CD4-positive, alpha-beta T cell treated with Interleukin-1 beta for 1 hour (primary cell): ENCODE data around the gene CCDC92B.
"Not testable (repeated sequence)": the region's sequence is repeated elsewhere in the genome, so short reads cannot be mapped to it uniquely, and the experiment has no call there.

Source experiments
- DNase-seq, 2 donors: peaks; one replicate each; pipeline ENCODE4 v3.0.0-alpha.2; 2020 to 2022

Gene CCDC92B

GRCh38 chr17:2749058-2749783 is at the start of gene CCDC92B:
TSS of gene CCDC92B (minus strand) at chr17:2749652. CDS start at chr17:2735145, 14,507 bp downstream.
- DNase-seq = no peak

DNA sequence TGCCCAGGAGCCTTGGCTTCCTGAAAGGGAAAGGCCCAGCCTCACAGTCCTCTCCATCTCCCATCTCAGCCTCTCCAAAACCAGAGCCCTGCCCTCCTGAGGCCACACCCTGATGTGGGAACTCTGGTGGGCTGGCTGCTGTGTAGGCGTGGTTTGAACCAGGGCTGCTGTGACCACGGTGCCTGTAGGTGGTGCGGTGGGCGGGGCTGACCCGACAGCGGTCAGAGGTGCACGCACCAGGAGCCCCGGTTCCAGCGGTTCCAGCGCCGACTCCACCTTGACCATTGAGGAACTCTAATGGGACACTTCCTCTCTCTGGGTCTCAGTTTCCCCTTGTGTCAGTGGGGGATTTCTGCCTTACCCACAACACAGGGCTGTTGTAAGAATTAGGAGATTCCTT is 49.2 kb upstream of the CCDC92B start:
- no peak for DNase-seq

- DNase-seq = no peak
Observed at GRCh38 chr17:2798188-2798587, 48.7 kb upstream of the CCDC92B start.

DNA sequence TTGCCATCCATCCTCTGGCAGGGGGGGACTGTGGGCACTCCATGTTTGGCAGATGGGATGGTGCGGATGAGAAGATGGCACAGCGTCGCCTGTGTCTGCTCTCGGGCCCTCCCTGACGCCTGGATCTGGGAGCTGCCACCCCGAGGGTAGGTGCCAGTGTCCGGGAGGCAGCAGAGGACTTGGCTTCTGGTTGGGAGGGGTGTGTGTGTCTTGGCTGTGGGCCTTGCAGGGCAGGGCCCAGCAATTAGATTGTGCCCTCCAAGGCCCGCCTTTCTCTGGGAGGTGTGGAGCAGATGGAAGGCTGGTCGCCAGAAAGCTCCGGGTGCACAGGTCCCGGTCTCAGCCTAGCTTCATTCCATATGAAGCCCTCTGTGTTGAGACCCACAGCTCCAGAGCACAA is 48.2 kb upstream of the CCDC92B start:
- no peak for DNase-seq

DNA sequence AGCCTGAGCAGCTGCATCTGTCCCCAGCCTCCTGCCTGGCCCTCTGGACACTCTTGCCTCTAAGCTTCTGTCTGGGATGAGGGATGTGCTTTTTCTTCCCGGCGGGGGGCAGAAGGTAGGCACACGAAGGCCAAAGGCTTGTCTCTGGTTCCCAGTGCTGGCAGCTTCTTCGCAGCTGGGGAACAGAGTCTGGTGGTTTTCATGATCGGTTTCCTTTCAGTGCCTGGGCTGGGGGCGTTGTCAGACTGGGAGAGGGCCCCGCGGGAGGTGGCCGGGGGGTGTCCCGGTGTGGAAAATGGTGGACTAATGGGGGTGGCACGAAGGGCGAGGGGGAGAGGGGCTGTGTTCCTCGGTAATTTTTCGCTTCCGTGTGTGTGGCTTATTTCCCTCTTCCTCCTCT is 47.8 kb upstream of the CCDC92B start:
- no peak for DNase-seq

- DNase-seq = peak; percentile 84
Observed at GRCh38 chr17:2796164-2797125, 47.0 kb upstream of the CCDC92B start, which contains the start of gene RAP1GAP2. TSS of gene RAP1GAP2 (plus strand) at chr17:2796438. CDS start at chr17:2796528, 90 bp downstream.

- no peak for DNase-seq
Observed at GRCh38 chr17:2795441-2796163, 46.1 kb upstream of the CCDC92B start.

- DNase-seq = no peak
Observed at GRCh38 chr17:2794111-2794803, 44.8 kb upstream of the CCDC92B start.

DNA sequence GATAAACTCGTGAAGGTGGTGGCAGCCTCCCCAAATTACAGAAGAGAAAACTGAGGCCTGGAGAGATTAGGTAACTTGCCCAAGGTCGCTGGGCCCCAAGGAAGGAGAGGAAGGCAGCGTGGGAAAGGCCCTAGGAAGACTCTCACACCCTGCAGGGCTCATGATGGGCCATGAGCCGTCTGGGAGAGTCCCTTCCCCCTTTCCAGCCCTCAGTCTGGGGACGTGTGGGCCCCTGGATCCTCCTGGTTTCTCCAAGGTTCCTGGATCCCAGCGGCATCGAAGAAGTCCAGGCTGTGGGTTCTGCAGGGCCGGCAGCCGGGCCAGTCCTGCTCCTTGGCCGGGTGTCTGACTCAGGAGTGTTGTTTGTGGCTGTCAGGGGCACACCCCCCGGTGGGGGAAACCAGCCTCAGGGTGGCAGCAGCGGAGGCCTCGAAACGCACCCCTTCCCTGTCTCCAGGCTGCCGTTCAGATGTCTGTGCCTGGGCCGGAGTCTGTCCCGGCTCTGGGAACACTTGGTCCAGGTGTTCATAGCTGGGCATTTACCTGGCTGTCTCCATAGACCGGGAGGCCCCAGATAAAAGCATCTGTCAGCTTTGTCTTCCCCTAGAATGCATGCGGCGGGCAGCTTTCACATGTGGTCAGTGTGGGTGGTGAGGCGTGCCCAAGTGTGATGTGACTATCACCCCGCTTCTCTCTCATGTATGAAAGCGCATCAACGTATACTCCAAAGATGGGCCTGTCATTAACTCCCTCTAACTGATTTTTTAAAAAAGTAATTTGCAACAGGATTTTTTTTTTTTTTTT is 43.1 kb upstream of the CCDC92B start:
- peak; percentile 54 to 73 for DNase-seq

DNA sequence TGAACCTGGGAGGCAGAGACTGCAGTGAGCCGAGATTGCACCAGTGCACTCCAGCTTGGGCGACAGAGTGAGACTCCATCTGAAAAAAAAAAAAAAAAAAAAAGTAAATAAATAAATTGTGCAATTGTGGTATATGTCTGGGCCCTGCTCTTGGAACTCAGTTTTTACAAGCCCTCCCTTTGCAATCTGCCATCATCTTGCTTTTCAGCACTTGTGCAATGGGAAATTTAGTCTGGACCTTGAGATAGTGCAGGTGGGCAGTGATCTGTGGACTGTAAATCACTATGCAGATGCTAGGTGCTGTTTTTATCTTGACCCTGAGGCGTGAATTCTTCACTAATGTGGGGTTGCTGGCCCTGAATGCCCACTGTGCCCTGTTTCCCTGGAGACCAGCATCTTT is 40.2 kb upstream of the CCDC92B start:
- DNase-seq = no peak

- DNase-seq = peak; percentile 92 to 95
Observed at GRCh38 chr17:2786176-2786881, 36.9 kb upstream of the CCDC92B start.

DNA sequence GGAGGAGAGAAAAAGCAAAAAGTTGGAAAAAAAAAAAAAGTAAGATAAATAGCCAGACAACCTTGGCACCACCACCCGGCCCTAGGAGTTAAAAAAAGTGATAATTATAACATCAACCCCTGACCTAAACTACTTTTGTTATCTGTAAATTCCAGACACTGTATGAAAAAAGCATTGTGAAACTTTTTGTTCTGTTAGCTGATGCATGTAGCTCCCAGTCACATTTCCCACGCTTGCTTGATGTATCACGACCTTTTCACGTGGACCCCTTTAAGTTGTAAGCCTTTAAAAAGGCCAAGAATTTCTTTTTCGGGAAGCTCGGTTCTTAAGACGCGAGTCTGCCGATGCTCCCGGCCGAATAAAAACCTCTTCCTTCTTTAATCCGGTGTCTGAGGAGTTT is 35.9 kb upstream of the CCDC92B start:
- DNase-seq = not testable (repeated sequence)

GRCh38 chr17:2784864-2785263 is 35.4 kb upstream of the CCDC92B start:
- no peak for DNase-seq

GRCh38 chr17:2783310-2784030 is 34.0 kb upstream of the CCDC92B start:
- DNase-seq = no peak

GRCh38 chr17:2782055-2782454 is 32.6 kb upstream of the CCDC92B start:
- no peak for DNase-seq

GRCh38 chr17:2781598-2781997 is 32.1 kb upstream of the CCDC92B start:
- not testable (repeated sequence) for DNase-seq

DNA sequence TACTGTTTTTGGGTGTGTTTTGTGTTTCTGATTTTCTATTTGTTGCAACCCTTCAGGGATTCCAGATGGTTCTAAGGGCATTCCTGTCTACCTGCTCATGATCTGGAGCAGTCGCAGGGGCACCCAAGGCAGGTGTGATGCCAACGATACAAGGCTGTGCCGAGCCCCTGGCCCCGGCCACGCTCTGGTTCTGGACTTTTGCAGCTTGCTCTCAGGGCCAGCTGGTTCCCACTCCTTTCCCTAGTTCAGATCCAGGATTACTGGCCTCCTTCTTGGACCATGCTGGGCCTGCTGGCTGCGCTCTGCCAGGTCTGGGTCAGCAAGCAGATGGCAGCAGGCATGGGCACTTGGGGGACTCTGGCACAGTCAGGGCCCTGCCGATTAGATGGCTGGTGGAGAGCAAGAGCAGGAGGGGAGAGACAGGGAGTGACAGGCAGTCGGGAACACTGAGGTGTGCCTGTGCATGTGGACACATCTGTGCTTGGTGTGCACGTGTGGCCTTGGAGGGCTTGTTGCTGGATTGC is 31.5 kb upstream of the CCDC92B start:
- no peak for DNase-seq

GRCh38 chr17:2780256-2780655 is 30.8 kb upstream of the CCDC92B start:
- DNase-seq = no peak

DNA sequence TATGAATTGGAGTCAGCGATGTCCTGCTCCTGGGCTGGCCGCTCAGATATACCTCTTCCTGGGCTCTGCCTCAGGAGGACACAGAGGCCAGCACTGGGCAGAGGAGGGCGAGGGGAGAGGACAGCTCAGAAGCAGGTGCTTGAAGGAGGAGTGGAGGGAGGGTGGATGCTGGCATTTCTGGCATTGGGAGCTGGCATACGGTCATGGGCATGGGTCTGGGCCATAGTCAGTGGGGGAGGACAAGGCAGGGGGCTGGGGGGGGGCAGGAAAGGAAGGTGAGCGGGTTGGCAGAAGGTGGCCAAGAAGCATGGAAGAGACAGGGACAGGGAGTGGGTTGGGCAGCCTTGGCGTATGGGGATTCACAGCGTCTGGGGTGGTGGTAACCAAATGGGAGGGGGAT is 30.1 kb upstream of the CCDC92B start:
- no peak for DNase-seq

DNA sequence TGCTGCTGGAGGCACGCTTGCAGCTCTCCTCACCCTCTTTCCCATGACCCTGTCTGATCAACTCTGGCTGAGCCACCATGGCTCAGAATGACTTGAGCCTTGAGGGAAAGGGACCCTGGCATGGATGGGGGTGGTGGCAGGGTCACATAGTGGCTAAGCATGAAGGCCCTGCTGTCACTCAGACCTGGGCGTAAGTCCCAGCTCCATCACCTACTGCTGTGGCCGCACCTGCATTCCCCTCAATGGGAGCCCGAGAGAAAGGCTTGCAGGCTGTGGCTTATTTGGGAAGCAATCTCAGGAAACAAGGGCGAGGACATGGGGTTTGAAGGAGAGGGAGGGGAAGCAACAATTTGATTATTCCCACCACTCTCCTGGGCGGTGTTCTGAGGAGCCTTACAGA is 29.0 kb upstream of the CCDC92B start:
- DNase-seq = no peak
